ENCODE measurements around the gene PDLIM5.

DNA sequence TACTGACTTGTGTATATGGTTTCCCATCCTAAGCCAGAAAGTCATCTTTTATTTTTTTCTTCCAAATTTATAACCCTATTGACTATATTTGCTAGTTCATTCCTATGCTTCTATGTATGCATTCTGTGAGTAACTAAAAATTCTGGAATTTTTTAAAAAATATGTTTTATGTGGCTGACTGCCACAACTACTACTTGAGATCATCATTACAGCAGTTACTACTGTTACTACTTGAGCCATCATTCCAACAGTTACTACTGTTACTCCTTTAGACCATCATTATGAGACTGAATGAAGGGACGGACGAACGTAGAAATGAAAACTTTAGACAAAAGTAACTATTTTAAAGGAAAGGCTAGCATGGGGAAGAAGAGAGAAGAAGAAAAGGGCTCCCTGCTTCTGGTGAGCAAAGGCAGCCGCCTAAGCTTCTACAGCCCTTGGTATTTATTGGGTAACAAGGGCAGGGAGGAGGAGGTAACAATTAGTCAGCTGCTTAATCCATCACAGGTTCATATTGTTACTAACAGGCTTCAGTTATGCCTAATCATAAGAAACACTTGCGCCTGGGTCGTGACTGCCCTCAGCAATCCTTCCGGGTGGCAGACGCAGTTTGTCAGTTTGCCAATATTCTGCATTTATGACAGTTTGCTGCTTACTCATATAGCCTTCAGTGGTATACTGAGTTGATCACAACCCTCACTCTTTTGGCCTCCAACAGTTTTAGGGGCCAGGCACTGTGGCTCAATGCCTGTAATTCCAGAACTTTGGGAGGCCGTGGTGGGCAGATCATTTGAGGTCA lies 80.4 kb downstream of the PDLIM5 start:
- TF ChIP-seq, protein P1, sequence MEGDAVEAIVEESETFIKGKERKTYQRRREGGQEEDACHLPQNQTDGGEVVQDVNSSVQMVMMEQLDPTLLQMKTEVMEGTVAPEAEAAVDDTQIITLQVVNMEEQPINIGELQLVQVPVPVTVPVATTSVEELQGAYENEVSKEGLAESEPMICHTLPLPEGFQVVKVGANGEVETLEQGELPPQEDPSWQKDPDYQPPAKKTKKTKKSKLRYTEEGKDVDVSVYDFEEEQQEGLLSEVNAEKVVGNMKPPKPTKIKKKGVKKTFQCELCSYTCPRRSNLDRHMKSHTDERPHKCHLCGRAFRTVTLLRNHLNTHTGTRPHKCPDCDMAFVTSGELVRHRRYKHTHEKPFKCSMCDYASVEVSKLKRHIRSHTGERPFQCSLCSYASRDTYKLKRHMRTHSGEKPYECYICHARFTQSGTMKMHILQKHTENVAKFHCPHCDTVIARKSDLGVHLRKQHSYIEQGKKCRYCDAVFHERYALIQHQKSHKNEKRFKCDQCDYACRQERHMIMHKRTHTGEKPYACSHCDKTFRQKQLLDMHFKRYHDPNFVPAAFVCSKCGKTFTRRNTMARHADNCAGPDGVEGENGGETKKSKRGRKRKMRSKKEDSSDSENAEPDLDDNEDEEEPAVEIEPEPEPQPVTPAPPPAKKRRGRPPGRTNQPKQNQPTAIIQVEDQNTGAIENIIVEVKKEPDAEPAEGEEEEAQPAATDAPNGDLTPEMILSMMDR (conservative IDR thresholded peaks at IDR 0.05; ENCODE audit: low read length) = no peak
- TF ChIP-seq EZH2phosphoT487 (IDR thresholded peaks at IDR 0.05; ENCODE audit: borderline replicate concordance, low read depth, low read length) = no peak
